WI38 (cell line): Measurements from ENCODE around the gene RHOBTB3.
A peak's percentile ranks its signal among the peaks of the same experiment; 100 is the strongest.

Experiments used
- H3K4me3 ChIP-seq: 2 replicates; pipeline ENCODE4 v1.5.1; 2011; ENCODE audit warnings: low read depth, mild to moderate bottlenecking, control low read depth, low read length
- TF ChIP-seq, protein P1 (sequence below): IDR thresholded peaks from 2 replicates; pipeline ENCODE4 v1.5.1; 2012; ENCODE audit warnings: low read depth, mild to moderate bottlenecking, control low read depth, low read length

Gene RHOBTB3

DNA sequence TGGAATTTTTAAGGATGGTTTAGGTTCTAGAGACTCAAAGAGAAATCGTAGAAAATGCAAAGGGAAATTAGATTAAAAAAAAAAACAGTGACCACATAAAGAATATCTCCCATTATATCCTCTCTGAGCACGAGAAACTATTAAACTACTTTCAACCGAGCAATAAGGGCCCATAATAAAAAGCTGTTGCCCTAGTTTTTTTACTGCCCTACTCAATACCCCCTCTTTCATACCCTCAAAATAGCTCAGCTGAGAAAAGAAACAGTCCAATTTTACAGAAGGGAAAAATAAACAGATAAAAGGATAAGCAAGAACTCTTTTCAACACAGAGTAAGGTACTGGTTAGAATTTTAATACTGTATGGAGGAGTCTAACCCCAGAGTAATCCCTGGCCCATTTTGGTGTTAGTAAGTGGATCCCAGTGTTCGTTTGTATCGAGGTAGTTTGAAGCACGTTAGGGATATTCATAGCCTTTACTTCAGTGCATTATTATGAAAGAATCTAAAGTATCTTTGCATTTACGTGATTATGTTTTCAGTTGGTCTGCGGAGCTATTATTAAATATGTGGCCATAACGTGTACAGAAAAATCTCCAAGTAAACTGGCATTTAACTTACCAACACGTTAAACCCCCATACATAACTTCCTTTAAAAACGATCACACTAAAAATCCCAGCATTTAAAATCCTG lies 980 bp upstream of the RHOBTB3 start:
- H3K4me3 ChIP-seq: peak overlapping the region; percentile 90
- TF ChIP-seq, protein P1, sequence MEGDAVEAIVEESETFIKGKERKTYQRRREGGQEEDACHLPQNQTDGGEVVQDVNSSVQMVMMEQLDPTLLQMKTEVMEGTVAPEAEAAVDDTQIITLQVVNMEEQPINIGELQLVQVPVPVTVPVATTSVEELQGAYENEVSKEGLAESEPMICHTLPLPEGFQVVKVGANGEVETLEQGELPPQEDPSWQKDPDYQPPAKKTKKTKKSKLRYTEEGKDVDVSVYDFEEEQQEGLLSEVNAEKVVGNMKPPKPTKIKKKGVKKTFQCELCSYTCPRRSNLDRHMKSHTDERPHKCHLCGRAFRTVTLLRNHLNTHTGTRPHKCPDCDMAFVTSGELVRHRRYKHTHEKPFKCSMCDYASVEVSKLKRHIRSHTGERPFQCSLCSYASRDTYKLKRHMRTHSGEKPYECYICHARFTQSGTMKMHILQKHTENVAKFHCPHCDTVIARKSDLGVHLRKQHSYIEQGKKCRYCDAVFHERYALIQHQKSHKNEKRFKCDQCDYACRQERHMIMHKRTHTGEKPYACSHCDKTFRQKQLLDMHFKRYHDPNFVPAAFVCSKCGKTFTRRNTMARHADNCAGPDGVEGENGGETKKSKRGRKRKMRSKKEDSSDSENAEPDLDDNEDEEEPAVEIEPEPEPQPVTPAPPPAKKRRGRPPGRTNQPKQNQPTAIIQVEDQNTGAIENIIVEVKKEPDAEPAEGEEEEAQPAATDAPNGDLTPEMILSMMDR: no peak

DNA sequence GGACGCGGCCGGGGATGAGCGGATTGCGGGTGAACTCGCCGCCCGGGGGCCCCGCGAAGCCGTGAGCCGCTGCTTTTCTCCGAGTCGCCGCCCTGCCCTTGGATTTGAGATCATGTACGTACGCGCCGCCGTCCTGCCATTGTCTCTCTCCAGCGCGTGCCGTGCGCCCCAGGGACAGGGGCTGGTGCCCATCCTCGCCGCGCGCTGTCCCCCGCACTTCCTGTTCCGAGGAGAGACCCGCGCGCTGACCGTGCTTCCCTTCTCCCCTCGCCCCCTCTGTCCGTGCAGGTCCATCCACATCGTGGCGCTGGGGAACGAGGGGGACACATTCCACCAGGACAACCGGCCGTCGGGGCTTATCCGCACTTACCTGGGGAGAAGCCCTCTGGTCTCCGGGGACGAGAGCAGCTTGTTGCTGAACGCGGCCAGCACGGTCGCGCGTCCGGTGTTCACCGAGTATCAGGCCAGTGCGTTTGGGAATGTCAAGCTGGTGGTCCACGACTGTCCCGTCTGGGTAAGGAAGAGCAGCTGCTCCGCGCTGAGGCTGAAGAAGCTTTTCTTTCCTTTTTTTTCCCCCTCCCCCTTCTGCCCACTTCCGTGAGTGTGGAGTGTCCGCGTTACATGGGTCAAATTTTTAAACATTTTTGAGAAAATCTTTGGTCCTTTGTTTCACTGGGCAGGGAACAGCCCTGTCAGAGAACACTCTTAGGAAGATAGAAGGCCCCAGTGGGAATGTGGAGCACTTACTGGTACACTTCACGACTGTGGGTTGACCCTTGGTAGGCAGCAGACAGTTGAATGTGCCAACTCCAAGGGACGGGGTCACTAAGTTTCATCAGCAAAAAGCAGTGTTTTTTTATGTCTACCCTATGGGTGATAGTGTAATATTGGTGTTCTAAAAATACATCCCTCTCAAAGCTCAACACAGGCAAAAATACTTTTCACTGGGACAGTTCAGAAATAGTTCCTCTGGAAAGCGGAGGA lies 727 bp downstream of the RHOBTB3 start:
- H3K4me3 ChIP-seq: peak overlapping the region; percentile 90
- TF ChIP-seq, protein P1: no peak

DNA sequence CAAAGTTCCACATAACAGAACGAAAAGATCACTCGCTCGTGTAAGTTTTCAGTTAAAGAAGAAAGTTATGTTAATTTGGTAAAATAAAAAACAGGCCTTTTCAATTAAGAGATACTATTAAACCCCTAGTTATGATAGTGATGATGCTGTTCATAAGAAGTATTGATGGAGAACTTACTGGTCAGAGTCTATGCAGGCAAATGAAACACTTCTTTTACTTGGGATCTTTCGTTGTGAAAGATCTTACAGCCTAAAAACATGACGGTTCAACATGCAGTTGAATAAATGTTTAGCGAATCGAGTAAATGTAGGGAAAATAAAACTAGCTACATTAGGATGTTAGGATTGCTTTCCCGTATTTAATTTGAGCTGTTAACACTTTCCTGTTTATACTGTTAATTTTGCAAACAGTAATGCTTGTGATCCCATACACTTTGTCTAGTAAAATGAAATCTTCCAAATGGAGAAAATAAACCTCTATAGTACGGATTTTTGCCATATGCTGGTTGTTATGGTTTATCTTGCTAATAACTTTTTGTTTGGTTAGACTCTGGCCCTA lies 2.0 kb downstream of the RHOBTB3 start:
- TF ChIP-seq, protein P1: no peak
- H3K4me3 ChIP-seq: peak overlapping the region; percentile 90

DNA sequence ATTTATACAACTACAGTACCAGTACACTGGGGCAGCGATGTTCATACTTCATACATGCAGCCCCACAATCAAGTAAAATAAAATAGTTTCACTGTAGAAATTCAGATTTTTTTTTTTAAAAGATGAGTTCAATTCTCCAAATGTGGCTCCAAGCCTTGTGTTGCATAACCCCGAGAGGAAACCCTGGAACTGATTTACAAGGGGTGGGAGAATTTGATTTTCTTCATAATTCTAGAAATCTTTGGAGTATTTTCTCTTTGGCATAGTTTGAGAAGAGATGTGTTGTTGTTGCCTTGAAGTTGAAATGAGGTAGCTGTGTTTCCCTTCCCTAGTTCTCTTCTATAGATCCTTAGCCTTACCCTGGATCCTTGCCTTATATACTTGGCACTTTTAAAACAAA lies 3.1 kb downstream of the RHOBTB3 start:
- TF ChIP-seq, protein P1: no peak
- peak overlapping the region; percentile 90 for H3K4me3 ChIP-seq

- H3K4me3 ChIP-seq: peak overlapping the region; percentile 90
These were observed 3.8 kb downstream of the RHOBTB3 start for GRCh38 chr5:95734906-95735305.

DNA sequence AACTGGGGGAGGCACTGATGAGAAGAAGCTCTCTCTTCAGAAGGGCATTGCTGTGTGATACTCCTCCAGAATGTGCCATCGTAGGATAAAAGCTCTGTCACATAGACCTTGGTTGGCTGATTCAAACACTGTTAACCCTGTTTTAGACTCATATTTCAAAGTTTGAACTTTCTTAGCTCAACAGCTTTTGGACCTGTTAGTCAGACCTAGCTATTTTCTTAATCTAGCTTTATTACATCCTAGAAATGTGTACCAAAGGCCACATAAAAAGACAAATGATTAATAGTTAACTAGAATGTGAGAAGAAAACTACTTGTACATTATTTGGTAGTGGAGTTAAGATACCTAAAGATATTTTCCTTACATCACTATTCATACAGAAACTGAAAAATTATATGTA lies 4.3 kb downstream of the RHOBTB3 start:
- TF ChIP-seq, protein P1: no peak
- H3K4me3 ChIP-seq: peak overlapping the region; percentile 90

More at GRCh38 chr5:95734906-95735305, 3.8 kb downstream of the RHOBTB3 start:
- TF ChIP-seq, protein P1: no peak
